NCI-H1092 treated with DMSO at 0.1 percent for 48 hours (cell line): ENCODE measurements around the gene ERFL.
"Not testable (repeated sequence)": the region's sequence is repeated elsewhere in the genome, so short reads cannot be mapped to it uniquely, and the experiment has no call there.

Experiments used
- DNase-seq: peaks from one replicate; lab custom pipeline; 2025; lab: John Stamatoyannopoulos, UW

Gene ERFL

GRCh38 chr19:41926763-41927496 lies 1.3 kb downstream of the ERFL start:
- no peak for DNase-seq

GRCh38 chr19:41926028-41926762 lies 2.1 kb downstream of the ERFL start:
- no peak for DNase-seq

GRCh38 chr19:41925208-41926003 lies 2.8 kb downstream of the ERFL start:
- DNase-seq, result no peak

- no peak for DNase-seq
Measured at GRCh38 chr19:41924151-41925145, 3.8 kb downstream of the ERFL start.

GRCh38 chr19:41923045-41923788 lies 5.0 kb downstream of the ERFL start:
- DNase-seq, result no peak

GRCh38 chr19:41922585-41922984 lies 5.7 kb downstream of the ERFL start:
- DNase-seq, result no peak

- DNase-seq, result no peak
Measured at GRCh38 chr19:41921577-41922576, 6.4 kb downstream of the ERFL start.

GRCh38 chr19:41920882-41921576 lies 7.2 kb downstream of the ERFL start:
- no peak for DNase-seq

GRCh38 chr19:41919948-41920712 lies 8.1 kb downstream of the ERFL start:
- no peak for DNase-seq

GRCh38 chr19:41918653-41919244 lies 9.5 kb downstream of the ERFL start:
- no peak for DNase-seq

- no peak for DNase-seq
Measured at GRCh38 chr19:41918095-41918494, 10.2 kb downstream of the ERFL start.

- DNase-seq, result no peak
Measured at GRCh38 chr19:41917676-41918075, 10.6 kb downstream of the ERFL start.

- no peak for DNase-seq
Measured at GRCh38 chr19:41915776-41916414, 12.4 kb downstream of the ERFL start.

GRCh38 chr19:41915021-41915775 lies 13.1 kb downstream of the ERFL start:
- DNase-seq, result no peak

GRCh38 chr19:41914424-41914834 lies 13.8 kb downstream of the ERFL start:
- DNase-seq, result not testable (repeated sequence)
